Glutamatergic neuron (in vitro differentiated cells): ENCODE measurements around the gene ANKRD13D. TPM values are rescaled to one million over a fixed set of nuclear protein-coding genes. Genes with fewer than 3 reads are reported as not detected.
"Not testable (repeated sequence)": the region's sequence is repeated elsewhere in the genome, so short reads cannot be mapped to it uniquely, and the experiment has no call there.

Source experiments
- DNase-seq: peaks from one replicate; pipeline ENCODE4 v3.0.0; 2022
- H3K27ac Mint-ChIP-seq: one replicate; pipeline ENCODE4 v1.8.0; 2020; ENCODE audit warnings: mild to moderate bottlenecking, mixed read lengths, inconsistent platforms; ENCODE audit not compliant: unreplicated experiment
- H3K27me3 Mint-ChIP-seq: one replicate; pipeline ENCODE4 v1.8.0; 2020; ENCODE audit warnings: mild to moderate bottlenecking, moderate library complexity, mixed read lengths, inconsistent platforms; ENCODE audit not compliant: unreplicated experiment
- H3K36me3 Mint-ChIP-seq: one replicate; pipeline ENCODE4 v1.8.0; 2020; ENCODE audit warnings: mild to moderate bottlenecking, mixed read lengths, inconsistent platforms; ENCODE audit not compliant: unreplicated experiment
- H3K4me1 Mint-ChIP-seq: one replicate; pipeline ENCODE4 v1.8.0; 2020; ENCODE audit warnings: mild to moderate bottlenecking, low read depth, mixed read lengths, inconsistent platforms; ENCODE audit not compliant: unreplicated experiment
- H3K4me3 Mint-ChIP-seq: one replicate; pipeline ENCODE4 v1.8.0; 2020; ENCODE audit warnings: mild to moderate bottlenecking, mixed read lengths, inconsistent platforms; ENCODE audit not compliant: unreplicated experiment
- H3K9me3 Mint-ChIP-seq: one replicate; pipeline ENCODE4 v1.8.0; 2020; ENCODE audit warnings: mild to moderate bottlenecking, moderate library complexity, mixed read lengths, inconsistent platforms; ENCODE audit not compliant: unreplicated experiment
- CTCF ChIP-seq: fragments of 200-600 bp; sonication (generic); IDR thresholded peaks from one replicate; pipeline ENCODE4 v1.5.0; 2021; ENCODE audit not compliant: partially characterized antibody, unreplicated experiment
- total RNA-seq: library from RNA; stranded (reverse); fragmentation: NEBNext Ultra II Directional; extraction: Animal tissue kit (Norgen Biotek cat#: 25700); gene quantifications from one replicate; pipeline ENCODE4 v1.2.1, GENCODE V29; 2021; ENCODE audit not compliant: unreplicated experiment

Gene ANKRD13D
- total RNA-seq, 1 donor from 2014 or later, result 109 TPM

DNA sequence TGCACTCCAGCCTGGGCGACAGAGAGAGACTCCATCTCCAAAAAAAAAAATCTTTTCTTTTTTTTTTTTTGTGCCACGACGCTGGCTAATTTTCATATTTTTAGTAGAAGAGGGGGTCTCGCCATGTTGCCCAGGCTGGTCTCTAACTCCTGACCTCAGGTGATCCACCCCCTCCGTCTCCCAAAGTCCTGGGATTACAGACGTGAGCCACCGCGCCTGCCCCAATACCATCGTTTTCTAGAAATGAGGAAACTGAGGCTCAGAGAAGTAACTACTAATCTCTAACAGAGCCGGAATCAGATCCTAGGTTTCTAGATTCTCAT, 27.7 kb downstream of the ANKRD13D start:
- H3K4me3 Mint-ChIP-seq, result peak overlapping the region; percentile 99
- no peak for DNase-seq
- H3K4me1 Mint-ChIP-seq, result no peaks in the 10 kb centered on the region
- H3K9me3 Mint-ChIP-seq, result peaks cover 3% of the 10 kb centered on the region
- no peaks in the 10 kb centered on the region for H3K36me3 Mint-ChIP-seq
- TF ChIP-seq CTCF, result no peak
- peak overlapping the region; percentile 68 for H3K27ac Mint-ChIP-seq
- H3K27me3 Mint-ChIP-seq, result peaks cover 3% of the 10 kb centered on the region

- H3K9me3 Mint-ChIP-seq, result peaks cover 3% of the 10 kb centered on the region
- no peaks in the 10 kb centered on the region for H3K4me1 Mint-ChIP-seq
- TF ChIP-seq CTCF, result peak; percentile 81
Measured at GRCh38 chr11:67317205-67317887, 28.2 kb downstream of the ANKRD13D start.

DNA sequence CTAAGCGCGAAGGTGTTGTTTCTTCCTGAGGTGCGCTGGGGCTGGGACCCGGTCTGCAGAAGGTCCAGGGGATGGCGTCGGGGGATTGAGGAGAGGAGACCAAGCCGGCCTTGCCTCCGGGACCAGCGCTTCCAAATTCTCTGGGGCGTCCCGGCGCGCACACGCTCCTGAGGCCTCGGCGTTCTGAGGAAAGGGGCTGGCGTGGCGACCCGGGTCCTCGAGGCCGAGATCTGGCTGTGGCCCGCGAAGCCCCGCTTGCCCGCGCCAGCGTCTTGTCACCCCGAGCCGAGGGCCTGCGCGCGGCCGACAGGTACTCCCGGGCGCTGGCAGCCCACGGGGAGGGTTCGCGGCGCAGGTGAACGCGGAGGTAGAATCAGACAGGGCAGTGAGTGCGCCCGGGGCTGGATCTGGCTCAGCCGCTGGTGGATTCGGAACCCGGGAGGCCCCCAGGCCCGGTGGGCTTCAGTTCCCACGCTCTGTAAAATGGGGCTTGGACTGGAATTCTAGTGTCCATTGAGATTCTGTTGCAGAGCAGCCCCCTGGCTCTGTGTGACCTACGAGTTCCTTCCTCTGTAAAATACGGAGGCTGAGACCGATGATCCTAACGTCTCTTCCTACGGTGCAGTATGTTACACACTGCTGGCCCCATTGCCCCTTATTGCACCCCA, 28.9 kb downstream of the ANKRD13D start:
- Mint-ChIP-seq H3K27me3 (peaks cover 5% of the 10 kb centered on the region), H3K4me3 (peak overlapping the region; percentile 99), H3K9me3 (peaks cover 3% of the 10 kb centered on the region), H3K36me3 (no peaks in the 10 kb centered on the region), H3K27ac (peak overlapping the region; percentile 94), H3K4me1 (no peaks in the 10 kb centered on the region)
- DNase-seq, result no peak
- no peak for TF ChIP-seq CTCF

More at GRCh38 chr11:67317205-67317887, 28.2 kb downstream of the ANKRD13D start:
- DNase-seq, result peak; percentile 97
- Mint-ChIP-seq H3K27me3 (peaks cover 3% of the 10 kb centered on the region), H3K27ac (peak overlapping the region; percentile 94), H3K4me3 (peak overlapping the region; percentile 99), H3K36me3 (no peaks in the 10 kb centered on the region)

GRCh38 chr11:67318876-67319275, 29.8 kb downstream of the ANKRD13D start:
- H3K27me3 Mint-ChIP-seq, H3K9me3 Mint-ChIP-seq, H3K27ac Mint-ChIP-seq, DNase-seq, H3K36me3 Mint-ChIP-seq, H3K4me1 Mint-ChIP-seq: not testable (repeated sequence)
- H3K4me3 Mint-ChIP-seq, result peak overlapping the region; percentile 71

DNA sequence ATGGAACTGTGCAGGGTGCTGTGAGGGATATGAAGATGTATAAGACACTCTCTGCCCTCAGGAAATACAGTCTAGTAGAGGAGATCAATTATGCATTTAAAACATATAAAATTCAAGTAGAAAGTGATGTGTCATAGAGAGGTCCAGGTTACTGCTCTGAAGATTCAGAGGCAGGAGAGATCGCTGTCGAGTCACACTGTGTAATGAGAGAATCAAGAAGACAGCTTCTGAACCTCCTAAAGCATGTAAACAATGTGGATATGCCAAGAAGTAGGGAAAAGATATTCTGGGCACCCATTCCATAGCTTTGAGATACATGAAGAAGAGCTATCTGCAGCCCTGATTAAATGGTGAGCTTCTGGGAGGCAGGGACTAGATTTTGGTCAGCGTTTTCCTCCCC, 30.9 kb downstream of the ANKRD13D start:
- DNase-seq, result no peak
- no peak for TF ChIP-seq CTCF
- Mint-ChIP-seq H3K4me3 (peak overlapping the region; percentile 46), H3K27me3 (peaks cover 4% of the 10 kb centered on the region), H3K9me3 (peaks cover 3% of the 10 kb centered on the region), H3K36me3 (no peaks in the 10 kb centered on the region), H3K4me1 (no peaks in the 10 kb centered on the region), H3K27ac (no peak overlapping the region)
